ENCODE measurements around the gene GRIN2A. TPM values are rescaled to one million over a fixed set of nuclear protein-coding genes. Genes with fewer than 3 reads are reported as not detected.

GRIN2A gene
- polyA plus RNA-seq, 2 of the 4 experiments (the other 2 are of a cell fraction): not detected

DNA sequence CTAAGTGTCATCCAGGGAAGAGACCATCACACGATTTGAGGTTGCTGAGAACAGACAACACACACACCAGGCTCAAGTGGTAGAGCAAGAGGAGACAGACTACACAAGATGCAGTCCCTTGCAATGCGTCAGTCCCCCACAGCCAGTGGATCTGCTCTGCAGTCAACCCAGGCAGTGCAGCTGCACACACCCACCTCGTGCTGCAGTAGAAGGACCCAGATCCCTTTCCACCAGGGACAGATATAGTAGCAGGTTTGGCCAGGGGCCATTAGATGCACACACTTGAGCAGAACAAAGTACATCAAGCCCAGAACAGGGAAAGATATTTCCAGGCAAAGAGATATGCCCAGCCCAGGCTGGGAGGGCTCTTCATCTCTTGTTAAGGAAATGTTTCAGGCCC lies 112.9 kb downstream of the GRIN2A start:
- WGBS (ENCODE audit: missing lambda C conversion rate): 30% methylated on average over 3 of the region's 3 CpGs
- no peak for ATAC-seq
- CTCF ChIA-PET: interaction anchor here (0.6 kb wide), 1 partner anchor 10 kb away, joined by 3 read pairs; no protein-coding TSS in a partner anchor

DNA sequence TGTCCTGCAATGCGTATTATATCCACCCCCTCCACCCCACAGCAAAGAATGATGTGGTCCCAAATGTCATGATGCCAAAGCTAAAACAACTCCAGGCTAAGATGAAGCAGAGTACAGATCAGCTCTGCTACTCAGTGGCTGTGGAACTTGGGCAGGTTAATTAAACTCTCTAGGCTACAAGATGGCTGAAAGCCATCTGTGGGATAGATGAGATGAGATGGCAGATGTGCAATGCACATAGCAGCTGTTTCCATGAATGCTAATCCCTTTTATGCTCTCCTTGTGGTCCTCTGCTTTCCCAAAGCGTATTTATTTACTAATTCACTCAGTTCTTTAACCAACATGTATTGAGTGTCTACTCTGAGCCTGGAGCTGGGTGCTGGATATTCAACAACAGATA lies 114.4 kb downstream of the GRIN2A start:
- Histone ChIP-seq H3K27ac (no peak overlapping the region), H3K4me1 (no peaks in the 10 kb centered on the region), H3K9me3 (no peaks in the 10 kb centered on the region), H3K4me3 (no peak overlapping the region), H3K4me2 (no peak overlapping the region)
- CTCF ChIA-PET: no interaction called here
- TF ChIP-seq, protein P1, sequence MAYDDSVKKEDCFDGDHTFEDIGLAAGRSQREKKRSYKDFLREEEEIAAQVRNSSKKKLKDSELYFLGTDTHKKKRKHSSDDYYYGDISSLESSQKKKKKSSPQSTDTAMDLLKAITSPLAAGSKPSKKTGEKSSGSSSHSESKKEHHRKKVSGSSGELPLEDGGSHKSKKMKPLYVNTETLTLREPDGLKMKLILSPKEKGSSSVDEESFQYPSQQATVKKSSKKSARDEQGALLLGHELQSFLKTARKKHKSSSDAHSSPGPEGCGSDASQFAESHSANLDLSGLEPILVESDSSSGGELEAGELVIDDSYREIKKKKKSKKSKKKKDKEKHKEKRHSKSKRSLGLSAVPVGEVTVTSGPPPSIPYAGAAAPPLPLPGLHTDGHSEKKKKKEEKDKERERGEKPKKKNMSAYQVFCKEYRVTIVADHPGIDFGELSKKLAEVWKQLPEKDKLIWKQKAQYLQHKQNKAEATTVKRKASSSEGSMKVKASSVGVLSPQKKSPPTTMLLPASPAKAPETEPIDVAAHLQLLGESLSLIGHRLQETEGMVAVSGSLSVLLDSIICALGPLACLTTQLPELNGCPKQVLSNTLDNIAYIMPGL (CRISPR knock-in tag; IDR thresholded peaks at IDR 0.05; ENCODE audit: borderline replicate concordance): no peak
- TF ChIP-seq, protein P2, sequence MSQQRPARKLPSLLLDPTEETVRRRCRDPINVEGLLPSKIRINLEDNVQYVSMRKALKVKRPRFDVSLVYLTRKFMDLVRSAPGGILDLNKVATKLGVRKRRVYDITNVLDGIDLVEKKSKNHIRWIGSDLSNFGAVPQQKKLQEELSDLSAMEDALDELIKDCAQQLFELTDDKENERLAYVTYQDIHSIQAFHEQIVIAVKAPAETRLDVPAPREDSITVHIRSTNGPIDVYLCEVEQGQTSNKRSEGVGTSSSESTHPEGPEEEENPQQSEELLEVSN (IDR thresholded peaks at IDR 0.05; ENCODE audit: borderline replicate concordance, low read depth): no peak
- TF ChIP-seq HOXB5 (CRISPR knock-in tag; IDR thresholded peaks at IDR 0.05) (no peak), HOXB13 (CRISPR knock-in tag; IDR thresholded peaks at IDR 0.05; ENCODE audit: low read depth) (no peak), MAZ (IDR thresholded peaks at IDR 0.05; ENCODE audit: borderline replicate concordance, low read depth, low read length) (no peak), CEBPB (IDR thresholded peaks at IDR 0.05) (no peak)
- TF ChIP-seq, protein P3, sequence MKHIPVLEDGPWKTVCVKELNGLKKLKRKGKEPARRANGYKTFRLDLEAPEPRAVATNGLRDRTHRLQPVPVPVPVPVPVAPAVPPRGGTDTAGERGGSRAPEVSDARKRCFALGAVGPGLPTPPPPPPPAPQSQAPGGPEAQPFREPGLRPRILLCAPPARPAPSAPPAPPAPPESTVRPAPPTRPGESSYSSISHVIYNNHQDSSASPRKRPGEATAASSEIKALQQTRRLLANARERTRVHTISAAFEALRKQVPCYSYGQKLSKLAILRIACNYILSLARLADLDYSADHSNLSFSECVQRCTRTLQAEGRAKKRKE (CRISPR knock-in tag; IDR thresholded peaks at IDR 0.05; ENCODE audit: low read depth): no peak
- no peak for ATAC-seq
- POLR2A ChIA-PET: no interaction called here
- 0% methylated on average over 2 of the region's 2 CpGs for WGBS (ENCODE audit: missing lambda C conversion rate)
- no peak for FAIRE-seq
- no peak for DNase-seq (ENCODE audit: low read depth in 1 of 2, low spot score in 1 of 2)

More for the DNA sequence above, 112.9 kb downstream of the GRIN2A start:
- H3K4me3 ChIP-seq: no peak overlapping the region
- no peaks in the 10 kb centered on the region for H3K9me3 ChIP-seq
- TF ChIP-seq TFCP2L1 (CRISPR knock-in tag; IDR thresholded peaks at IDR 0.05) (no peak), RAD21 (conservative IDR thresholded peaks at IDR 0.05 in 1 of 2, IDR thresholded peaks at IDR 0.05 in 1 of 2) (no peak), MAFK (IDR thresholded peaks at IDR 0.05; ENCODE audit: partially characterized antibody) (no peak), CBX2 (IDR thresholded peaks at IDR 0.05; ENCODE audit: borderline replicate concordance, low read depth) (no peak), ZSCAN20 (CRISPR knock-in tag; IDR thresholded peaks at IDR 0.05) (no peak), MYC (IDR thresholded peaks at IDR 0.05; ENCODE audit: borderline replicate concordance, low read length) (no peak), EHF (CRISPR knock-in tag; IDR thresholded peaks at IDR 0.05) (no peak), RNF2 (IDR thresholded peaks at IDR 0.05; ENCODE audit: borderline replicate concordance, low read depth) (no peak), FOSB (CRISPR knock-in tag; IDR thresholded peaks at IDR 0.05) (no peak), RCOR1 (IDR thresholded peaks at IDR 0.05; ENCODE audit: low read depth, low read length) (no peak)
- TF ChIP-seq, protein P2 (IDR thresholded peaks at IDR 0.05; ENCODE audit: borderline replicate concordance, low read depth): no peak
- TF ChIP-seq, protein P4, sequence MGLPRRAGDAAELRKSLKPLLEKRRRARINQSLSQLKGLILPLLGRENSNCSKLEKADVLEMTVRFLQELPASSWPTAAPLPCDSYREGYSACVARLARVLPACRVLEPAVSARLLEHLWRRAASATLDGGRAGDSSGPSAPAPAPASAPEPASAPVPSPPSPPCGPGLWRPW (IDR thresholded peaks at IDR 0.05): no peak
- TF ChIP-seq, protein P5, sequence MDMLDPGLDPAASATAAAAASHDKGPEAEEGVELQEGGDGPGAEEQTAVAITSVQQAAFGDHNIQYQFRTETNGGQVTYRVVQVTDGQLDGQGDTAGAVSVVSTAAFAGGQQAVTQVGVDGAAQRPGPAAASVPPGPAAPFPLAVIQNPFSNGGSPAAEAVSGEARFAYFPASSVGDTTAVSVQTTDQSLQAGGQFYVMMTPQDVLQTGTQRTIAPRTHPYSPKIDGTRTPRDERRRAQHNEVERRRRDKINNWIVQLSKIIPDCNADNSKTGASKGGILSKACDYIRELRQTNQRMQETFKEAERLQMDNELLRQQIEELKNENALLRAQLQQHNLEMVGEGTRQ (IDR thresholded peaks at IDR 0.05): no peak
- TF ChIP-seq, protein P6, sequence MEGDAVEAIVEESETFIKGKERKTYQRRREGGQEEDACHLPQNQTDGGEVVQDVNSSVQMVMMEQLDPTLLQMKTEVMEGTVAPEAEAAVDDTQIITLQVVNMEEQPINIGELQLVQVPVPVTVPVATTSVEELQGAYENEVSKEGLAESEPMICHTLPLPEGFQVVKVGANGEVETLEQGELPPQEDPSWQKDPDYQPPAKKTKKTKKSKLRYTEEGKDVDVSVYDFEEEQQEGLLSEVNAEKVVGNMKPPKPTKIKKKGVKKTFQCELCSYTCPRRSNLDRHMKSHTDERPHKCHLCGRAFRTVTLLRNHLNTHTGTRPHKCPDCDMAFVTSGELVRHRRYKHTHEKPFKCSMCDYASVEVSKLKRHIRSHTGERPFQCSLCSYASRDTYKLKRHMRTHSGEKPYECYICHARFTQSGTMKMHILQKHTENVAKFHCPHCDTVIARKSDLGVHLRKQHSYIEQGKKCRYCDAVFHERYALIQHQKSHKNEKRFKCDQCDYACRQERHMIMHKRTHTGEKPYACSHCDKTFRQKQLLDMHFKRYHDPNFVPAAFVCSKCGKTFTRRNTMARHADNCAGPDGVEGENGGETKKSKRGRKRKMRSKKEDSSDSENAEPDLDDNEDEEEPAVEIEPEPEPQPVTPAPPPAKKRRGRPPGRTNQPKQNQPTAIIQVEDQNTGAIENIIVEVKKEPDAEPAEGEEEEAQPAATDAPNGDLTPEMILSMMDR (IDR thresholded peaks at IDR 0.05): no peak
- POLR2A ChIA-PET: no interaction called here
- H3K4me2 ChIP-seq: no peak overlapping the region
- DNase-seq (ENCODE audit: low read depth in 1 of 2, low spot score in 1 of 2) (no peak), FAIRE-seq (no peak)
- no peaks in the 10 kb centered on the region for H3K4me1 ChIP-seq
- H3K27ac ChIP-seq: no peak overlapping the region
